Measurements from ENCODE around the gene FUT4.
"Not testable (repeated sequence)": the region's sequence is repeated elsewhere in the genome, so short reads cannot be mapped to it uniquely, and the experiment has no call there.

The FUT4 gene

GRCh38 chr11:94568717-94569116 is 25.0 kb downstream of the FUT4 start:
- no peak for DNase-seq

GRCh38 chr11:94572975-94573374 is 29.3 kb downstream of the FUT4 start:
- not testable (repeated sequence) for DNase-seq

- DNase-seq = no peak
Observed at GRCh38 chr11:94574193-94574961, 30.7 kb downstream of the FUT4 start.

- DNase-seq = no peak
Observed at GRCh38 chr11:94576306-94576705, 32.6 kb downstream of the FUT4 start.

- DNase-seq = no peak
Observed at GRCh38 chr11:94577841-94578240, 34.1 kb downstream of the FUT4 start.

- no peak for DNase-seq
Observed at GRCh38 chr11:94581926-94582325, 38.2 kb downstream of the FUT4 start.

- DNase-seq = peak; percentile 59
Observed at GRCh38 chr11:94583213-94583865, 39.6 kb downstream of the FUT4 start.

GRCh38 chr11:94583866-94584500 is 40.3 kb downstream of the FUT4 start:
- no peak for DNase-seq

GRCh38 chr11:94584978-94585377 is 41.3 kb downstream of the FUT4 start:
- DNase-seq = no peak

- no peak for DNase-seq
Observed at GRCh38 chr11:94585399-94585798, 41.7 kb downstream of the FUT4 start.

GRCh38 chr11:94586546-94586945 is 42.8 kb downstream of the FUT4 start:
- DNase-seq = no peak

GRCh38 chr11:94586978-94587377 is 43.3 kb downstream of the FUT4 start:
- no peak for DNase-seq

- no peak for DNase-seq
Observed at GRCh38 chr11:94588366-94588942, 44.7 kb downstream of the FUT4 start.

GRCh38 chr11:94590352-94591041 is 46.8 kb downstream of the FUT4 start:
- no peak for DNase-seq

GRCh38 chr11:94593030-94593429 is 49.3 kb downstream of the FUT4 start:
- DNase-seq = no peak

- DNase-seq = no peak
Observed at GRCh38 chr11:94595076-94595475, 51.4 kb downstream of the FUT4 start.

- DNase-seq = no peak
Observed at GRCh38 chr11:94597896-94598295, 54.2 kb downstream of the FUT4 start.
